Aorta (tissue), 5 donors: Measurements from ENCODE around the gene COMMD7. TPM values are rescaled to one million over a fixed set of nuclear protein-coding genes. Genes with fewer than 3 reads are reported as not detected.

Source experiments
- ATAC-seq: fragments of 200-7000 bp; cut with Tn5 transposase; one replicate; pipeline ENCODE4 v1.9.1; 2022; ENCODE audit warnings: moderate library complexity; ENCODE audit not compliant: low FRiP score
- DNase-seq, 2 donors: peaks; one replicate each; pipeline ENCODE4 v3.0.0-alpha.2; 2020
- H3K27ac ChIP-seq, 2 donors: one replicate each; pipeline ENCODE4 v1.5.1; 2013; ENCODE audit warnings: low read length in 2 of 2, mild to moderate bottlenecking in 2 of 2, moderate library complexity in 2 of 2, control low read depth in 1 of 2, inconsistent platforms in 1 of 2, low read depth in 1 of 2
- H3K27me3 ChIP-seq, 2 donors: one replicate each; pipeline ENCODE4 v1.6.1; 2013; ENCODE audit warnings: control low read depth in 1 of 2, low read length in 1 of 2, mild to moderate bottlenecking in 1 of 2, moderate library complexity in 1 of 2; ENCODE audit not compliant: insufficient read depth in 2 of 2, control insufficient read depth in 1 of 2
- H3K36me3 ChIP-seq, 2 donors: one replicate each; pipeline ENCODE4 v1.6.1; 2013; ENCODE audit warnings: control low read depth in 1 of 2, low read length in 1 of 2, mild to moderate bottlenecking in 1 of 2; ENCODE audit not compliant: insufficient read depth in 2 of 2, control insufficient read depth in 1 of 2
- H3K4me1 ChIP-seq, 2 donors: one replicate each; pipeline ENCODE4 v1.6.1; 2013; ENCODE audit warnings: low read length in 2 of 2, control low read depth in 1 of 2, mild to moderate bottlenecking in 1 of 2, moderate library complexity in 1 of 2; ENCODE audit not compliant: insufficient read depth in 2 of 2, control insufficient read depth in 1 of 2
- H3K4me3 ChIP-seq, 2 donors: one replicate each; pipeline ENCODE4 v1.5.1; 2013; ENCODE audit warnings: low read length in 2 of 2, control low read depth in 1 of 2, mild to moderate bottlenecking in 1 of 2
- H3K9me3 ChIP-seq: one replicate; pipeline ENCODE4 v1.6.1; 2013; ENCODE audit warnings: mild to moderate bottlenecking, low read length; ENCODE audit not compliant: control insufficient read depth
- WGBS, 2 donors: extraction: QIAGEN DNeasy Blood & Tissue Kit; methylation state at CpG; one replicate each; pipeline ENCODE4 v1.1.7; 2013; 5-methylcytosine and 5-hydroxymethylcytosine counted together
- intact Hi-C, 2 donors: fragments of 100-400 bp; cut with DNase I; formaldehyde crosslinking; loops; one replicate each; pipeline versions ENCODE4 v1.14.2 to v1.15.0; 2022
- long read RNA-seq, 2 donors: library from polyadenylated mRNA; unstranded; transcript quantifications; one replicate each; pipeline ENCODE4 v2.0.0, GENCODE V29; 2020 to 2021
- polyA plus RNA-seq, 2 donors: library from polyadenylated mRNA; stranded (reverse); fragments of 200-250 nt; gene quantifications; one replicate each; pipeline ENCODE4 v1.2.3, GENCODE V29; 2013
- total RNA-seq, 2 donors: library from RNA; stranded (reverse); fragmentation: NEBNext Ultra II Directional; extraction: Animal tissue kit (Norgen Biotek cat#: 25700); gene quantifications; one replicate each; pipeline ENCODE4 v1.2.1, GENCODE V29; 2021
- donor health status: healthy with polysubstance abuse.
- donor health status: Bipolar disorder and iron deficiency.
- donor health status: DM: no; HTN: no; CAD: no.
- donor health status: DM: no; HTN: no; CAD: no.
- donor health status: DM: yes; HTN: yes; CAD: no.

The COMMD7 gene
- total RNA-seq: 10 to 100 TPM; 37.5 to 39.0 TPM
- polyA plus RNA-seq: 10 to 100 TPM; 63.1 to 66.9 TPM
- long read RNA-seq, donor 1, transcript COMMD7-201 (9 exons, 1,900 nt): major isoform, 95 of 116 reads
- long read RNA-seq, donor 1, transcript COMMD7-202 (9 exons, 1,343 nt): minor isoform, 7 of 116 reads
- long read RNA-seq, donor 1, partial matches to known transcripts: 6 of 116 reads
- long read RNA-seq, donor 1, other reads (novel, unspliced or antisense): 8 of 116 reads
- long read RNA-seq, donor 2, transcript COMMD7-201 (9 exons, 1,900 nt): major isoform, 23 of 28 reads
- long read RNA-seq, donor 2, partial matches to known transcripts: 0 of 28 reads
- long read RNA-seq, donor 2, other reads (novel, unspliced or antisense): 3 of 28 reads

DNA sequence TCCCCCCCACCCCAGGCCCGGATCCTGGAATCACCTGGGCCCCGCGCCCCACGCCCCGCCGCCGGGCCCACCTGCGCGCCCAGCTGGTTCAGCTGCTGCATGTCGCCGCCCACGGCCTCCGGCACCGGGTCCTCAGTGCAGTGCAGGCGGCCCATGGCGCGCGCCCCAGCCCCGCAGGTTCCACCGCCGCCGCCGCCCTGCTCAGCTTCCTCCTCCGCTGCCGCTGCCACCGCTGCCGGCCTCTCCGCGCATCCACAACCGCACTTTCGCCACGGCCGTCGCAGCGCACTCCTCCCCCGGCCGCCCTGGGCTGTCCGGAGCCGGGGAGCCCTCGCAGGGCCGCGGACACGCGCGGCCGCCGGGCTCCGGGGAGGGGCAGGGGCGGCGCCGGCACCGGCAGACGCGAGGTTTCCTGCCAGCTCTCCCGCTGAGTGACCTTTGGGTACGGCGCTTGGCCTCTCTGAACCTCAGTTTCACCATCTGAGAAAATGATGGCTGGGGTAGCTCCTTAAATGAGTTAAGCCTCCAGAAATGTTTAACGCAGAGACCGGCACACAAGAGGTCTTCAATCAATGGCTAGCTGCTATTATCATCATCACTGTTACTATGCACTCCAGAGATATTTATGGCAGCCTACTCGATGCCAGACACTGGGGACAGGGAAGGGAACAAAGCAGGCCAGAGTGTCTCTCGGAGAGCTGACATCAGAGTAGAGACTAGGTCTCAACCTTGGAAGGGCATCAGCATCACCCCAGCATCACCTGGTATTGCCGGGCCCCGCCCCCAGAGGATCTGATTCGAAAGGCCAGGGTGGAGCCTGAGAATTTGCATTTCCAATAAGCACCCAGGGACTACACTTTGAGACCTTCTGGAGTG is at the start of gene COMMD7:
Gene COMMD7, minus strand, starts transcription at position 231 of the 876 bp plus-strand sequence. Its CDS starts 76 bp downstream, at position 155.
- Histone ChIP-seq H3K4me3 (peak within 1 kb of the TSS; percentile 60 to 62), H3K27ac (peak within 1 kb of the TSS; percentile 32 to 75), H3K27me3 (no peaks in the 10 kb centered on the region), H3K9me3 (no peaks in the 10 kb centered on the region), H3K36me3 (no peaks in the 10 kb centered on the region), H3K4me1 (no peaks in the 10 kb centered on the region)
- ATAC-seq (peak; percentile 85), DNase-seq (peak; percentile 76 to 91)
- intact Hi-C loops: no loop called here
- 1% methylated on average over 52 to 64 of the region's 64 CpGs for WGBS, 2 donors

DNA sequence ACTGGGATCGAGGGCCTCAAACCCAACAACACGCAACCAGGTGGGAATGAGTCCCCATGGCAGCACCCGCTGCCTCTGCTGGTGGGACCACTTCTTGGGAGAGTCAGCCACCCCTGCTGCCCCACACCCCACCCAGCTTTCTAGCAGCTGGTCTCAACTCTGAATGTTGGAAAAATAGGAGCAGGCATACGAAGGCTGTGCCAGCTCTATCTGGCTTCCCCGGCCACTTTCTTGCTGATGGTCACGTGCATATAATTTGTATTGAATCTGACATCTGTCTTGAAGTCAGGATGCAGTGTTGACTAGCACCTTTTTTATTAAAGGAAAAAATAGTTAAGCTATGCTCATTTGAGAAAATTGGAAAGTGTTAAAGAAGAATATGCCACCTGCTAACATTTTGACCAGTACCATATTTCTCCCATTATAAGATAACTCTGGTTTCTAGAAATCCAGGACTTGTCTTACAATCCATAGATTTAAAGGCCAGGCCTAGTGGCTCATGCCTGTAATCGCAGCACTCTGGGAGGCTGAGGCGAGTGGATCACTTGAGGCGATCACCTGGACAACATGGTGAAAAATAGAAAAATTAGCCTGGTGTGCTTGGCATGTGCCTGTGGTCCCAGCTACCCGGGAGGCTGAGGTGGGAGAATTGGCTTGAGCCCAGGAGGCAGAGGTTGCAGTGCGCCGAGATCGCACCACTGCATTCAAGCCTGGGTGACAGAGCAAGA is 49.6 kb upstream of the COMMD7 start:
- no peak overlapping the region for H3K4me3 ChIP-seq
- H3K36me3 ChIP-seq: no peaks in the 10 kb centered on the region
- H3K27ac ChIP-seq: no peak overlapping the region
- ATAC-seq (no peak), DNase-seq (no peak)
- H3K27me3 ChIP-seq: no peaks in the 10 kb centered on the region
- no peaks in the 10 kb centered on the region for H3K9me3 ChIP-seq
- intact Hi-C loops: loop anchor here in 1 of 2 donors (10.0 kb wide), 1 partner anchor 502 kb away; no protein-coding TSS in a partner anchor
- 85 to 88% methylated on average over 13 of the region's 13 CpGs for WGBS, 2 donors
- H3K4me1 ChIP-seq: no peaks in the 10 kb centered on the region

DNA sequence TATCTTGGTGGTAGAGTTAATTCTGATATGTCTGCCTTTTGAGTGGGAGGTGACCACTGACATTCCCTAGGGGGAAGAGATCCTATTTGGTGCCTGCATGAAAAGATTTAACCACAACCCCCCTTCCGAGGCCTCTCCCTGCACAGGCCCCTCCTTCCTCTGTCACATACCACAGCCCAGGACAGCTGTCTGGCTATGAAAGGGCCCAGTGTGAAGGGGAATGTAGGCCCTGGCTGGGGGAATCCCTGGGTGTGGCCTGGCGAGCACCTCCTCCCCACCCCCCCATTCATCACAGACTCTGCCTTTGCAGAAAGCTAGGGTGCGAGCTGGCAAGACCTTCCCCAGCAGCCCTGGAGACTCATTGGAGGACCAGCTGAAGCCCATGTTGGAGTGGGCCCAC is 49.0 kb upstream of the COMMD7 start:
- intact Hi-C loops: loop anchor here in 1 of 2 donors (10.0 kb wide), 1 partner anchor 502 kb away; no protein-coding TSS in a partner anchor
- H3K36me3 ChIP-seq: no peaks in the 10 kb centered on the region
- no peaks in the 10 kb centered on the region for H3K9me3 ChIP-seq
- H3K27ac ChIP-seq: no peak overlapping the region
- H3K4me1 ChIP-seq: no peaks in the 10 kb centered on the region
- ATAC-seq: no peak
- no peak overlapping the region for H3K4me3 ChIP-seq
- 83 to 84% methylated on average over 3 of the region's 3 CpGs for WGBS, 2 donors
- no peaks in the 10 kb centered on the region for H3K27me3 ChIP-seq
- DNase-seq: no peak

- 90 to 96% methylated on average over 3 of the region's 3 CpGs for WGBS, 2 donors
- no peak for ATAC-seq
- no peaks in the 10 kb centered on the region for H3K4me1 ChIP-seq
- intact Hi-C loops: loop anchor here in 1 of 2 donors (10.0 kb wide), 1 partner anchor 504 kb away; no protein-coding TSS in a partner anchor
- no peak for DNase-seq
- no peaks in the 10 kb centered on the region for H3K27me3 ChIP-seq
- H3K27ac ChIP-seq: no peak overlapping the region
- H3K4me3 ChIP-seq: no peak overlapping the region
- H3K9me3 ChIP-seq: no peaks in the 10 kb centered on the region
- H3K36me3 ChIP-seq: no peaks in the 10 kb centered on the region
Measured at GRCh38 chr20:32790751-32791057, 47.4 kb upstream of the COMMD7 start.

GRCh38 chr20:32789896-32790750 is 46.9 kb upstream of the COMMD7 start:
- ATAC-seq: peak; percentile 91
- WGBS, 2 donors: 68 to 73% methylated on average over 6 of the region's 6 CpGs
- H3K27ac ChIP-seq: no peak overlapping the region
- intact Hi-C loops: loop anchor here in 1 of 2 donors (10.0 kb wide), 1 partner anchor 505 kb away; no protein-coding TSS in a partner anchor
- no peaks in the 10 kb centered on the region for H3K27me3 ChIP-seq
- H3K9me3 ChIP-seq: no peaks in the 10 kb centered on the region
- no peak overlapping the region for H3K4me3 ChIP-seq
- H3K36me3 ChIP-seq: no peaks in the 10 kb centered on the region
- peak; percentile 84 to 87 for DNase-seq
- no peaks in the 10 kb centered on the region for H3K4me1 ChIP-seq

DNA sequence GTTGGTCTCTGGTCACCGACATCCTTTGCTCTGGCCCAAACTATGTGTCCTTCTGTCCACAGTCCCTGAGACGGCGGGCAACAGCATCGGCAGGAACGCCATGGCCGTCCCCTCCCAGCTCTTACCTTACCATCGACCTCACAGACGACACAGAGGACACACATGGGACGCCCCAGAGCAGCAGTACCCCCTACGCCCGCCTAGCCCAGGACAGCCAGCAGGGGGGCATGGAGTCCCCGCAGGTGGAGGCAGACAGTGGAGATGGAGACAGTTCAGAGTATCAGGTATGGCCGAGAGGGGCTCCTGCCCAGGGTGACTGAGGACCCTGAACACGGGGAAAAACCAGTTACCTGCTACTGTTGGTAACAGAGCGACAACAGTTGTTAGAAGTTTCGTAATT is 43.9 kb upstream of the COMMD7 start:
- DNase-seq (no peak), ATAC-seq (no peak)
- Histone ChIP-seq H3K4me1 (no peaks in the 10 kb centered on the region), H3K9me3 (no peaks in the 10 kb centered on the region), H3K27ac (no peak overlapping the region), H3K27me3 (no peaks in the 10 kb centered on the region), H3K36me3 (no peaks in the 10 kb centered on the region), H3K4me3 (no peak overlapping the region)
- intact Hi-C loops: no loop called here
- 92 to 93% methylated on average over 16 of the region's 16 CpGs for WGBS, 2 donors

DNA sequence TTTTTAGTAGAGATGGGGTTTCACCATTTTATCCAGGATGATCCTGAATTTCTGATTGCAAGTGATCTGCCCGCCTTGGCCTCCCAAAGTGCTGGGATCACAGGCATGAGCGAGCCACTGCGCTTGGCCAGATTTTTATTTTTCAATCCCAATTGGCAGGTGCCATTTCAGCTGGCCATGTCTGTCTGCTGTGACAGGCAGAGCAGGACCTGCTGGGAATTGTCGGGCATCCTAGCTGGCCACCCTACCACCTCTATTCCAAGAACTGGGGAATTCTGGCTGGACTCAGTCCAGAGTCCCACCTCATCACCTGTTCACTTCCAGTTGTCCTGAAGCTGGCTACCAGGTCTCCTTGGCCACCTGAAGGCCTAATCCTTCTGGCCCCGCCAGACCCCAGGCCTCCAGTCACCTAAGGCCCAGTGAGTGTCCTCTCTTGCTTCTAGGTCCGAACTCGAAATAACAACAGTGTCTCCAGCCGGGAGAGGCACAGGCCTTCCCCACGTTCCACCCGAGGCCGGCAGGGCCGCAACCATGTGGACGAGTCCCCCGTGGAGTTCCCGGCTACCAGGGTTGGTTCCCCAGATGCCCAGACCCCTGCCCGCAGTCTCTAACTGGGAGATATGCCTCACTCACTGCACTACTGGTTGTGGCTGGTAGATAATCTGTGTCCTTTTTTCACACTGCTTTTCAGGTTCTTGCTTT is 42.9 kb upstream of the COMMD7 start:
- Histone ChIP-seq H3K4me3 (no peak overlapping the region), H3K36me3 (no peaks in the 10 kb centered on the region), H3K9me3 (no peaks in the 10 kb centered on the region), H3K4me1 (no peaks in the 10 kb centered on the region), H3K27me3 (no peaks in the 10 kb centered on the region), H3K27ac (no peak overlapping the region)
- DNase-seq: no peak
- intact Hi-C loops: no loop called here
- 95 to 96% methylated on average over 16 of the region's 16 CpGs for WGBS, 2 donors
- ATAC-seq: no peak
